HCT116 (cell line): Measurements from ENCODE around the gene LRRC7. TPM values are rescaled to one million over a fixed set of nuclear protein-coding genes. Genes with fewer than 3 reads are reported as not detected.

Source experiments
- ATAC-seq: fragments of 200-7000 bp; cut with Tn5 transposase; 2 replicates; pipeline ENCODE4 v1.9.1; 2020; ENCODE audit warnings: mild to moderate bottlenecking, moderate library complexity
- BruUV-seq: library from RNA; stranded (reverse); fragments of 400-500 nt; replicated peaks from 2 replicates; lab custom pipeline; 2021; lab: Mats Ljungman, UMichigan
- CTCF ChIA-PET: fragments of 300-600 bp; sonication (Branson Sonifier 250); formaldehyde crosslinking; loops from one replicate; lab custom pipeline; 2021; ENCODE audit warnings: antibody characterized with exemption; lab: Charles Lee
- POLR2A ChIA-PET: fragments of 300-600, 350-600 bp; sonication (Branson Sonifier 250); formaldehyde crosslinking; loops from one replicate; lab custom pipeline; 2021; ENCODE audit warnings: antibody characterized with exemption; lab: Charles Lee
- RAD21 ChIA-PET, 2 experiments: fragments of 300-600 bp; sonication (Branson Sonifier 250); formaldehyde crosslinking; loops; one replicate each; lab custom pipeline; 2023; ENCODE audit warnings: low total read pairs in 2 of 2; ENCODE audit not compliant: uncharacterized antibody in 2 of 2, unreplicated experiment in 2 of 2, low non-redundant PET in 1 of 2; lab: Charles Lee
- DNase-seq: peaks from one replicate; pipeline ENCODE4 v3.0.0-alpha.2; 2010; ENCODE audit warnings: low read depth, low spot score
- H2AFZ ChIP-seq: fragments of 200-600 bp; shearing (Covaris generic), sonication (generic); 2 replicates; pipeline ENCODE4 v1.6.1; 2017; ENCODE audit warnings: low read depth, mixed run types, mixed read lengths, antibody characterized with exemption, low read length; ENCODE audit not compliant: poor library complexity, severe bottlenecking
- H3K27ac ChIP-seq: 2 replicates; pipeline ENCODE4 v1.5.1; 2012; ENCODE audit warnings: low read depth, low read length
- H3K27me3 ChIP-seq: fragments of 200-600 bp; sonication (generic); 2 replicates; pipeline ENCODE4 v1.6.1; 2016; ENCODE audit warnings: mixed run types, low read length, mixed read lengths; ENCODE audit not compliant: insufficient read depth
- H3K36me3 ChIP-seq, 2 experiments: fragments of 200-500 bp in 1 of 2; fragments of 200-600 bp in 1 of 2; sonication (Bioruptor generic) in 1 of 2; sonication (generic) in 1 of 2; 2 replicates each; pipeline versions ENCODE4 v1.5.1 to v1.6.1; 2014 to 2016; ENCODE audit warnings: low read length in 2 of 2, inconsistent platforms in 1 of 2, mixed read lengths in 1 of 2, mixed run types in 1 of 2; ENCODE audit not compliant: insufficient read depth in 2 of 2, control insufficient read depth in 1 of 2
- H3K4me1 ChIP-seq, 2 experiments: fragments of 200-600 bp in 1 of 2; sonication (generic) in 1 of 2; 2 replicates each; pipeline versions ENCODE4 v1.5.1 to v1.6.1; 2012 to 2017; ENCODE audit warnings: low read length in 2 of 2, inconsistent platforms in 1 of 2, mild to moderate bottlenecking in 1 of 2, mixed read lengths in 1 of 2, mixed run types in 1 of 2, moderate library complexity in 1 of 2; ENCODE audit not compliant: insufficient read depth in 2 of 2, control insufficient read depth in 1 of 2
- H3K4me2 ChIP-seq: fragments of 200-600 bp; sonication (generic); 2 replicates; pipeline ENCODE4 v1.6.1; 2017; ENCODE audit warnings: mixed run types, low read length, mixed read lengths
- H3K4me3 ChIP-seq, 2 experiments: fragments of 200-600 bp in 1 of 2; sonication (generic) in 1 of 2; replicated peaks in 1 of 2; 2 replicates each; pipeline ENCODE4 v1.5.1; 2011 to 2016; ENCODE audit warnings: low read length in 2 of 2, control low read depth in 1 of 2, low read depth in 1 of 2, mild to moderate bottlenecking in 1 of 2, mixed read lengths in 1 of 2, mixed run types in 1 of 2
- H3K79me2 ChIP-seq: fragments of 200-600 bp; sonication (generic); 2 replicates; pipeline ENCODE4 v1.6.1; 2017; ENCODE audit warnings: mild to moderate bottlenecking, mixed run types, low read length, moderate library complexity, mixed read lengths; ENCODE audit not compliant: insufficient read depth
- H3K9ac ChIP-seq: fragments of 200-600 bp; sonication (generic); 2 replicates; pipeline ENCODE4 v1.6.1; 2016; ENCODE audit warnings: low read length, mixed read lengths
- H3K9me2 ChIP-seq: fragments of 200-600 bp; sonication (generic), shearing (Covaris generic); 2 replicates; pipeline ENCODE4 v1.6.1; 2017; ENCODE audit warnings: mixed run types, mild to moderate bottlenecking, moderate library complexity; ENCODE audit not compliant: insufficient read depth
- H3K9me3 ChIP-seq, 2 experiments: fragments of 200-500 bp in 1 of 2; fragments of 200-600 bp in 1 of 2; sonication (Bioruptor generic) in 1 of 2; sonication (generic) in 1 of 2; 2 replicates each; pipeline ENCODE4 v1.6.1; 2014 to 2017; ENCODE audit warnings: low read length in 2 of 2, mixed read lengths in 2 of 2, inconsistent platforms in 1 of 2, low read depth in 1 of 2, mild to moderate bottlenecking in 1 of 2, mixed run types in 1 of 2, moderate library complexity in 1 of 2; ENCODE audit not compliant: control insufficient read depth in 1 of 2, insufficient read depth in 1 of 2
- H4K20me1 ChIP-seq: fragments of 200-600 bp; sonication (generic), shearing (Covaris generic); 2 replicates; pipeline ENCODE4 v1.6.1; 2017; ENCODE audit warnings: mixed run types, mild to moderate bottlenecking, moderate library complexity; ENCODE audit not compliant: insufficient read depth
- CBX3 ChIP-seq: IDR thresholded peaks from 2 replicates; pipeline ENCODE4 v1.6.1; 2012; ENCODE audit warnings: low read depth
- CEBPB ChIP-seq: IDR thresholded peaks from 2 replicates; pipeline ENCODE4 v1.6.1; 2012; ENCODE audit warnings: low read depth
- EGR1 ChIP-seq: IDR thresholded peaks from 2 replicates; pipeline ENCODE4 v1.6.1; 2012; ENCODE audit warnings: low read depth
- ELF1 ChIP-seq: IDR thresholded peaks from 2 replicates; pipeline ENCODE4 v1.6.1; 2012; ENCODE audit warnings: low read depth, borderline replicate concordance
- EZH2 ChIP-seq: fragments of 200-600 bp; sonication (generic); IDR thresholded peaks from 2 replicates; pipeline ENCODE4 v1.6.1; 2017; ENCODE audit warnings: antibody characterized with exemption, mixed run types
- EZH2phosphoT487 ChIP-seq: fragments of 200-600 bp; IDR thresholded peaks from 2 replicates; pipeline ENCODE4 v1.6.1; 2018; ENCODE audit warnings: antibody characterized with exemption, borderline replicate concordance
- FOSL1 ChIP-seq: IDR thresholded peaks from 2 replicates; pipeline ENCODE4 v1.6.1; 2012; ENCODE audit warnings: low read depth
- JUND ChIP-seq: IDR thresholded peaks from 2 replicates; pipeline ENCODE4 v1.6.1; 2012
- POLR2AphosphoS5 ChIP-seq: IDR thresholded peaks from 2 replicates; pipeline ENCODE4 v1.6.1; 2011; ENCODE audit warnings: mild to moderate bottlenecking, low read depth, low read length, moderate library complexity
- RAD21 ChIP-seq: IDR thresholded peaks from 2 replicates; pipeline ENCODE4 v1.6.1; 2012; ENCODE audit warnings: low read depth, mild to moderate bottlenecking
- SIN3A ChIP-seq: IDR thresholded peaks from 2 replicates; pipeline ENCODE4 v1.6.1; 2012; ENCODE audit warnings: low read depth
- SRF ChIP-seq: IDR thresholded peaks from 2 replicates; pipeline ENCODE4 v1.6.1; 2012; ENCODE audit warnings: low read depth
- TCF7L2 ChIP-seq: IDR thresholded peaks from 2 replicates; pipeline ENCODE4 v1.7.0; 2011; ENCODE audit warnings: borderline replicate concordance, inconsistent platforms; ENCODE audit not compliant: insufficient read depth, insufficient read length; ENCODE audit errors: extremely low read depth
- YY1 ChIP-seq: IDR thresholded peaks from 2 replicates; pipeline ENCODE4 v1.6.1; 2011; ENCODE audit warnings: low read length, low read depth, moderate library complexity, mild to moderate bottlenecking; ENCODE audit not compliant: insufficient replicate concordance; ENCODE audit errors: extremely low read depth
- ZFX ChIP-seq: fragments of 450-650 bp; IDR thresholded peaks from 2 replicates; pipeline ENCODE4 v1.6.1; 2017
- ZNF274 ChIP-seq: fragments of 200-500 bp; sonication (Bioruptor generic); IDR thresholded peaks from 2 replicates; pipeline ENCODE4 v1.6.1; 2014; ENCODE audit warnings: mild to moderate bottlenecking, low read depth, low read length, inconsistent platforms
- intact Hi-C: fragments of 100-400 bp; cut with micrococcal nuclease; formaldehyde crosslinking; loops from 2 replicates; pipeline ENCODE4 v1.10.0; 2022
- total RNA-seq: library from RNA; stranded (reverse); gene quantifications from one replicate; pipeline ENCODE4 v1.2.1, GENCODE V29; 2021; ENCODE audit not compliant: unreplicated experiment
- TF ChIP-seq, protein P1 (sequence below): IDR thresholded peaks from 2 replicates; pipeline ENCODE4 v1.6.1; 2012; ENCODE audit warnings: low read depth
- TF ChIP-seq, protein P2 (sequence below): IDR thresholded peaks from 2 replicates; pipeline ENCODE4 v1.6.1; 2012
- TF ChIP-seq, protein P3 (sequence below): IDR thresholded peaks from 2 replicates; pipeline ENCODE4 v1.6.1; 2012
- TF ChIP-seq, protein P4 (sequence below), 3 experiments: fragments of 200-600 bp in 1 of 3; sonication (generic) in 1 of 3; IDR thresholded peaks in 2 of 3; conservative IDR thresholded peaks in 1 of 3; 2 replicates each; pipeline ENCODE4 v1.5.1; 2012 to 2017; ENCODE audit warnings: low read depth in 2 of 3, low read length in 2 of 3, antibody characterized with exemption in 1 of 3, borderline replicate concordance in 1 of 3, control low read depth in 1 of 3, mild to moderate bottlenecking in 1 of 3, mixed read lengths in 1 of 3, mixed run types in 1 of 3, moderate library complexity in 1 of 3; ENCODE audit not compliant: insufficient read depth in 1 of 3

The LRRC7 gene
- total RNA-seq, 1 experiment from 2014 or later, result not detected

DNA sequence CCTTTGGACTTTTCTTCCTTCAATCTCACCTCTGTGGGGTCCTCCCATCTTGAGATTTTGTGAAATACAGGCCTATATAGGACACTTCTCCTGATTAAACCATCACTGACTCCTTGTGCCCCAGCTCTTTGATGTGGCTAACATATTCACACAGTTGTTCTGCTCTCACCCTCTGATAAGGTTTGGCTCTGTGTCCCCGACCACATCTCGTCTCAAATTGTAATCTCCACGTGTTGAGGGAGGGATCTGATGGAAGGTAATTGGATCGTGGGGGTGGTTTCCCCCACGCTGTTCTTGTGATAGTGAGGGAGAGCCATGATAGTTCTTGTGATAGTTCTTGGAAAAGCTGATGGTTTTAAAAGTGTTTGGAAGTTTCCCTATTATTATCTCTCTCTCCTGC, 19.7 kb downstream of the LRRC7 start:
- H3K9ac ChIP-seq, result no peak overlapping the region
- BruUV-seq, result no TSS peak
- H3K4me1 ChIP-seq, result no peaks in the 10 kb centered on the region
- ChIA-PET POLR2A (no interaction called here), CTCF (no interaction called here), RAD21 (no interaction called here)
- H3K4me2 ChIP-seq, result no peak overlapping the region
- no peaks in the 10 kb centered on the region for H3K9me3 ChIP-seq
- no peak overlapping the region for H3K4me3 ChIP-seq
- H3K27ac ChIP-seq, result no peak overlapping the region
- H3K27me3 ChIP-seq, result peaks cover 6% of the 10 kb centered on the region; the same call in 1 of the 2 replicates
- TF ChIP-seq, protein P1, sequence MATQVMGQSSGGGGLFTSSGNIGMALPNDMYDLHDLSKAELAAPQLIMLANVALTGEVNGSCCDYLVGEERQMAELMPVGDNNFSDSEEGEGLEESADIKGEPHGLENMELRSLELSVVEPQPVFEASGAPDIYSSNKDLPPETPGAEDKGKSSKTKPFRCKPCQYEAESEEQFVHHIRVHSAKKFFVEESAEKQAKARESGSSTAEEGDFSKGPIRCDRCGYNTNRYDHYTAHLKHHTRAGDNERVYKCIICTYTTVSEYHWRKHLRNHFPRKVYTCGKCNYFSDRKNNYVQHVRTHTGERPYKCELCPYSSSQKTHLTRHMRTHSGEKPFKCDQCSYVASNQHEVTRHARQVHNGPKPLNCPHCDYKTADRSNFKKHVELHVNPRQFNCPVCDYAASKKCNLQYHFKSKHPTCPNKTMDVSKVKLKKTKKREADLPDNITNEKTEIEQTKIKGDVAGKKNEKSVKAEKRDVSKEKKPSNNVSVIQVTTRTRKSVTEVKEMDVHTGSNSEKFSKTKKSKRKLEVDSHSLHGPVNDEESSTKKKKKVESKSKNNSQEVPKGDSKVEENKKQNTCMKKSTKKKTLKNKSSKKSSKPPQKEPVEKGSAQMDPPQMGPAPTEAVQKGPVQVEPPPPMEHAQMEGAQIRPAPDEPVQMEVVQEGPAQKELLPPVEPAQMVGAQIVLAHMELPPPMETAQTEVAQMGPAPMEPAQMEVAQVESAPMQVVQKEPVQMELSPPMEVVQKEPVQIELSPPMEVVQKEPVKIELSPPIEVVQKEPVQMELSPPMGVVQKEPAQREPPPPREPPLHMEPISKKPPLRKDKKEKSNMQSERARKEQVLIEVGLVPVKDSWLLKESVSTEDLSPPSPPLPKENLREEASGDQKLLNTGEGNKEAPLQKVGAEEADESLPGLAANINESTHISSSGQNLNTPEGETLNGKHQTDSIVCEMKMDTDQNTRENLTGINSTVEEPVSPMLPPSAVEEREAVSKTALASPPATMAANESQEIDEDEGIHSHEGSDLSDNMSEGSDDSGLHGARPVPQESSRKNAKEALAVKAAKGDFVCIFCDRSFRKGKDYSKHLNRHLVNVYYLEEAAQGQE, result no peak
- TF ChIP-seq ZNF274 (no peak), SIN3A (no peak), POLR2AphosphoS5 (no peak), CEBPB (no peak), YY1 (no peak), TCF7L2 (no peak), EZH2 (no peak), FOSL1 (no peak), EGR1 (no peak), CBX3 (no peak), ELF1 (no peak), ZFX (no peak), JUND (no peak), EZH2phosphoT487 (no peak), SRF (no peak), RAD21 (no peak)
- TF ChIP-seq, protein P2, sequence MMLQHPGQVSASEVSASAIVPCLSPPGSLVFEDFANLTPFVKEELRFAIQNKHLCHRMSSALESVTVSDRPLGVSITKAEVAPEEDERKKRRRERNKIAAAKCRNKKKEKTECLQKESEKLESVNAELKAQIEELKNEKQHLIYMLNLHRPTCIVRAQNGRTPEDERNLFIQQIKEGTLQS, result no peak
- TF ChIP-seq, protein P3, sequence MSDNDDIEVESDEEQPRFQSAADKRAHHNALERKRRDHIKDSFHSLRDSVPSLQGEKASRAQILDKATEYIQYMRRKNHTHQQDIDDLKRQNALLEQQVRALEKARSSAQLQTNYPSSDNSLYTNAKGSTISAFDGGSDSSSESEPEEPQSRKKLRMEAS, result no peak
- TF ChIP-seq, protein P4, sequence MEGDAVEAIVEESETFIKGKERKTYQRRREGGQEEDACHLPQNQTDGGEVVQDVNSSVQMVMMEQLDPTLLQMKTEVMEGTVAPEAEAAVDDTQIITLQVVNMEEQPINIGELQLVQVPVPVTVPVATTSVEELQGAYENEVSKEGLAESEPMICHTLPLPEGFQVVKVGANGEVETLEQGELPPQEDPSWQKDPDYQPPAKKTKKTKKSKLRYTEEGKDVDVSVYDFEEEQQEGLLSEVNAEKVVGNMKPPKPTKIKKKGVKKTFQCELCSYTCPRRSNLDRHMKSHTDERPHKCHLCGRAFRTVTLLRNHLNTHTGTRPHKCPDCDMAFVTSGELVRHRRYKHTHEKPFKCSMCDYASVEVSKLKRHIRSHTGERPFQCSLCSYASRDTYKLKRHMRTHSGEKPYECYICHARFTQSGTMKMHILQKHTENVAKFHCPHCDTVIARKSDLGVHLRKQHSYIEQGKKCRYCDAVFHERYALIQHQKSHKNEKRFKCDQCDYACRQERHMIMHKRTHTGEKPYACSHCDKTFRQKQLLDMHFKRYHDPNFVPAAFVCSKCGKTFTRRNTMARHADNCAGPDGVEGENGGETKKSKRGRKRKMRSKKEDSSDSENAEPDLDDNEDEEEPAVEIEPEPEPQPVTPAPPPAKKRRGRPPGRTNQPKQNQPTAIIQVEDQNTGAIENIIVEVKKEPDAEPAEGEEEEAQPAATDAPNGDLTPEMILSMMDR (IDR thresholded peaks at IDR 0.05 in 2 of 3, conservative IDR thresholded peaks at IDR 0.05 in 1 of 3; ENCODE audit: borderline replicate concordance in 1 of 3, insufficient read depth in 1 of 3, low read depth in 2 of 3, low read length in 2 of 3), result no peak
- DNase-seq (no peak), ATAC-seq (no peak)
- 0 out of 2 replicates have a peak, but pooled peaks cover 4% of the 10 kb centered on the region for H4K20me1 ChIP-seq
- no peaks in the 10 kb centered on the region for H3K79me2 ChIP-seq
- no peaks in the 10 kb centered on the region for H3K36me3 ChIP-seq
- H3K9me2 ChIP-seq, result no peaks in the 10 kb centered on the region
- intact Hi-C loops, result no loop called here
- no peak overlapping the region for H2AFZ ChIP-seq
